RWPE2 (cell line): ENCODE measurements around the gene MTUS2.

Source experiments
- ATAC-seq: fragments of 200-7000 bp; cut with Tn5 transposase; 3 replicates; pipeline ENCODE4 v1.9.1; 2021; ENCODE audit warnings: low read depth
- DNase-seq: peaks from one replicate; pipeline ENCODE4 v3.0.0-alpha.2; 2020; ENCODE audit warnings: low spot score
- H3K27ac ChIP-seq: fragments of 450-650 bp; 2 replicates; pipeline ENCODE4 v1.5.1; 2017; ENCODE audit warnings: mild to moderate bottlenecking; ENCODE audit not compliant: poor library complexity, severe bottlenecking
- H3K27me3 ChIP-seq: fragments of 250-450 bp; sonication (Bioruptor Pico); 2 replicates; pipeline ENCODE4 v1.5.1; 2021; ENCODE audit warnings: mild to moderate bottlenecking, moderate library complexity; ENCODE audit not compliant: insufficient read depth, poor library complexity, severe bottlenecking
- H3K36me3 ChIP-seq: fragments of 250-450 bp; sonication (Bioruptor Pico); 2 replicates; pipeline ENCODE4 v1.5.1; 2020; ENCODE audit warnings: low read depth, mild to moderate bottlenecking, moderate library complexity
- H3K4me1 ChIP-seq: fragments of 250-450 bp; sonication (Bioruptor Pico); 2 replicates; pipeline ENCODE4 v1.5.1; 2021; ENCODE audit warnings: mild to moderate bottlenecking, moderate library complexity; ENCODE audit not compliant: insufficient read depth, poor library complexity, severe bottlenecking
- H3K4me3 ChIP-seq: fragments of 250-450 bp; sonication (Bioruptor Pico); 2 replicates; pipeline ENCODE4 v1.5.1; 2021; ENCODE audit warnings: mild to moderate bottlenecking, moderate library complexity; ENCODE audit not compliant: severe bottlenecking
- H3K9me3 ChIP-seq: fragments of 250-450 bp; sonication (Bioruptor Pico); 2 replicates; pipeline ENCODE4 v1.5.1; 2021; ENCODE audit warnings: mild to moderate bottlenecking, moderate library complexity; ENCODE audit not compliant: severe bottlenecking
- CTCF ChIP-seq: fragments of 450-650 bp; IDR thresholded peaks from one replicate; pipeline ENCODE4 v1.5.1; 2017; ENCODE audit warnings: mild to moderate bottlenecking, moderate library complexity; ENCODE audit not compliant: poor library complexity, severe bottlenecking

MTUS2 gene

DNA sequence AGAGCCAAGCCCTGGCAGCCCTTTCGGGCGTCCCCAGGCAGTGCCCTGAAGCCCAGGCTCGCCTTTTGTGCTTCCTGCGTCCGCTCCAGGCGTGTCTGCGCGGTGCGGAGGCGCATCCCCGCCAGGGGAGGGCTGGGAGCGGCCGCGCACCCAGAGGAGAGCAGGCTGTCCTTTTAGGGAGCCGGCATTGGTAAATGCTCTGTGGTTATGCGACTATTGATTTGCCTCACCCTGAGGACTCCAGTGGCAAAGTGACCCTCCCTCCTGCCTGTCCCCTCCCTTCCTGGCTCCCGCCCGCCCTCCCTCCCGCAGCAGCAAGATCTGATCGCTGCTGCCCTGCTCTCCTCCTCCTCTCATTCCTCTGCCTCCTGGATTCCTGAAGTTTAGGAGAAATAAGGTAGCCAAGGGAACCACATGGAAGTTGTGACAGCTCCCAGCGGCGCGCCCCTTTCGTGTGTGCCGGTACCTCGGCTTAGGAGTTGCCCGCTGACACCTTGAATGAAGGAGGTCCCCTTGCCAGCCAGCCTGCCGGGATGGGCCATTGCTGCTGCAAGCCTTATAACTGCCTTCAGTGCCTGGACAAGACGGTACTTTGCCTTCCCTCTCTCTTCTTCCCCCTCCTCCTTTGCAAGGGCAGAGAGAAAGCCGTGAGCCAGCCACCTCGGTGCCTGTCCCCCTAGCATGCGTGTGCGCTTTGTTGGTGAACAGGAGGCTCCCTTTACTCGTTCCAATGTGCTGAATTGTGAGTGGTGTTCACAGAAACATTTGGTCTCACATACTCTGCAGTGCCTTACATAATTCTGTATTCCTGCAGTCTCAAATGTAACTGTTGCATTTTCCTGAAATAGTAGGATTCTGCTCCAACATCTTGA is 608.4 kb downstream of the MTUS2 start:
- no peak for DNase-seq
- Histone ChIP-seq H3K4me3 (peak overlapping the region; percentile 7), H3K27ac (no peak overlapping the region)

GRCh38 chr13:29429286-29429900 is 609.3 kb downstream of the MTUS2 start:
- no peak overlapping the region for H3K27ac ChIP-seq
- H3K9me3 ChIP-seq, result no peaks in the 10 kb centered on the region
- H3K36me3 ChIP-seq, result no peaks in the 10 kb centered on the region
- H3K4me1 ChIP-seq, result no peaks in the 10 kb centered on the region
- DNase-seq, result no peak
- no peak overlapping the region for H3K4me3 ChIP-seq
- no peak for TF ChIP-seq CTCF
- H3K27me3 ChIP-seq, result peaks cover 40% of the 10 kb centered on the region
- ATAC-seq, result no peak

More for the DNA sequence above, 608.4 kb downstream of the MTUS2 start:
- Histone ChIP-seq H3K36me3 (no peaks in the 10 kb centered on the region), H3K9me3 (no peaks in the 10 kb centered on the region), H3K4me1 (no peaks in the 10 kb centered on the region), H3K27me3 (peaks cover 40% of the 10 kb centered on the region)
- peak; percentile 94 for ATAC-seq
- TF ChIP-seq CTCF, result no peak

DNA sequence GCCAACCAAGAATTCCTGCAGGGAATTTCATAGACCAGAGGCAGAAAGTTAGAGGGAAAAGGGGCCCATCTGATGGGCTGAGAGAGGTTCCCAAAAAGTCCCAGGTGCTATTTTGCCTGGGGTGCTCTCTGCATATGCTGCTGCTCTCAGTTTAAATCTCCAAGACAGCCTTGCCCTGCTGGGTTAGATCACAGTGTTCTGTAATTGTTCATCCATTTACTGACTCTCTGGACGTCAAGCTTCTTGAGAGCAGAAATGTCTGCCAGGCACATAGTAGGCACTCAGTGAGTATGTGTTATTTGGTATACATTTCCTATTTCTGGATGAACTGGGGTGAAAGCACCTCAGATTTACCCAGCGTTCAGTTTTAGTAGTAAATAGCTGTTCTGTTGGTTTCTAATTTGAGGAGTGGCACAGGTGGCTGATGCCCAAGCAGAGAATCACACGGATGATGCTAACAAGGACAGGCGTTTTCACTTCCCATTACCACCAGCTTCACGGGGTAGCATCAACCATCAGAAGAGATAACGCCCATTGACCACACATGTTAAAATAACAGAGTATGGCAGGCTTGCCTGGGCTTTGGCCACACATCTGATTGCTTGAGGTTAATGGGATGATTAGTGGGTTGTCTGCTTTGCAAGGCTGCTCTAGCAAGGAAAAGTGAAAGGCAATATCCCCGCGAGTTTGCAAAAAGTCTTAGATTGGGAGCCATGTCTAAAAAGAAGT is 614.2 kb downstream of the MTUS2 start:
- DNase-seq, result no peak
- peak overlapping the region; percentile 59 for H3K27ac ChIP-seq

GRCh38 chr13:29435125-29435911 is 615.2 kb downstream of the MTUS2 start:
- peak overlapping the region; percentile 59 for H3K27ac ChIP-seq
- peaks cover 4% of the 10 kb centered on the region for H3K27me3 ChIP-seq
- peaks cover 23% of the 10 kb centered on the region for H3K4me1 ChIP-seq
- ATAC-seq (peak; percentile 73), DNase-seq (no peak)
- no peaks in the 10 kb centered on the region for H3K9me3 ChIP-seq
- no peak overlapping the region for H3K4me3 ChIP-seq
- no peaks in the 10 kb centered on the region for H3K36me3 ChIP-seq
- TF ChIP-seq CTCF, result no peak

More for the DNA sequence above, 614.2 kb downstream of the MTUS2 start:
- Histone ChIP-seq H3K4me3 (no peak overlapping the region), H3K4me1 (peaks cover 23% of the 10 kb centered on the region), H3K36me3 (no peaks in the 10 kb centered on the region), H3K9me3 (no peaks in the 10 kb centered on the region), H3K27me3 (peaks cover 13% of the 10 kb centered on the region)
- TF ChIP-seq CTCF, result no peak
- ATAC-seq, result no peak
